GM06990 (cell line): ENCODE results near the gene PDLIM4.

Source experiments
- DNase-seq: peaks from one replicate; pipeline ENCODE4 v3.0.0-alpha.2; 2011; ENCODE audit not compliant: insufficient read length; ENCODE audit errors: extremely low read depth
- H3K27me3 ChIP-seq: replicated peaks from 2 replicates; pipeline ENCODE4 v1.6.0; 2011; ENCODE audit warnings: low read length; ENCODE audit not compliant: control insufficient read depth, insufficient read depth
- H3K36me3 ChIP-seq: 2 replicates; pipeline ENCODE4 v1.5.1; 2011; ENCODE audit warnings: low read length; ENCODE audit not compliant: control insufficient read depth, insufficient read depth
- H3K4me3 ChIP-seq: replicated peaks from 2 replicates; pipeline ENCODE4 v1.5.1; 2011; ENCODE audit warnings: low read depth, mild to moderate bottlenecking, control low read depth, low read length
- CTCF ChIP-seq: IDR thresholded peaks from 2 replicates; pipeline ENCODE4 v1.5.1; 2011; ENCODE audit warnings: low read length, control low read depth, mild to moderate bottlenecking, inconsistent platforms; ENCODE audit not compliant: insufficient read depth, poor library complexity, severe bottlenecking

Gene PDLIM4

GRCh38 chr5:132211787-132212186, 45.7 kb upstream of the PDLIM4 start:
- H3K36me3 ChIP-seq, result no peaks in the 10 kb centered on the region
- H3K4me3 ChIP-seq, result no peak overlapping the region
- H3K27me3 ChIP-seq, result no peaks in the 10 kb centered on the region; the same call in 1 of the 2 replicates
- no peak for TF ChIP-seq CTCF
- no peak for DNase-seq

DNA sequence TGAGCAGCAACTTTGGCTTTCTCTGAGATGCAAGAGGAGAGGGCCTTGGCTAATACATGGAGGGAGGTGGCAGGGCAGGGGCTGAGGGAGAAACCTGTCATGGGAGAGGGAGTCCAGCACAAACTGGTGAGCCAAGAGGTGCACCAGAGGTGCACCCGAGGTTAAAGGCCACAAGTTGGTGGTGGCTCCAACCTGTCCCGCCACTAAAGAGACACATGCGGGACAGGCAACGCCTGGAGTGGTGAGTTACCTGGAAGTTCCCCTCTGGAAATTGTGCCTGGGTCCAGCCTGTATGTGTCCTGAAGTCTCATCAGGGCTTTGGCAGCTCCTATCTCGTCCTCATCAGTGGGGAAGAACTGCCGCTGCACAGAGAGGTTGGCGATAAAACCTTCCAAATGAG, 43.8 kb upstream of the PDLIM4 start:
- no peak for TF ChIP-seq CTCF
- Histone ChIP-seq H3K27me3 (no peaks in the 10 kb centered on the region), H3K36me3 (no peaks in the 10 kb centered on the region), H3K4me3 (no peak overlapping the region)
- DNase-seq, result no peak

GRCh38 chr5:132214491-132214890, 43.0 kb upstream of the PDLIM4 start:
- no peaks in the 10 kb centered on the region for H3K27me3 ChIP-seq
- no peak for DNase-seq
- TF ChIP-seq CTCF, result no peak
- no peaks in the 10 kb centered on the region for H3K36me3 ChIP-seq
- no peak overlapping the region for H3K4me3 ChIP-seq

- H3K36me3 ChIP-seq, result no peaks in the 10 kb centered on the region
- no peaks in the 10 kb centered on the region; the same call in 1 of the 2 replicates for H3K27me3 ChIP-seq
- TF ChIP-seq CTCF, result no peak
- no peak overlapping the region for H3K4me3 ChIP-seq
- DNase-seq, result no peak
These were observed 42.2 kb upstream of the PDLIM4 start for GRCh38 chr5:132215329-132215728.

DNA sequence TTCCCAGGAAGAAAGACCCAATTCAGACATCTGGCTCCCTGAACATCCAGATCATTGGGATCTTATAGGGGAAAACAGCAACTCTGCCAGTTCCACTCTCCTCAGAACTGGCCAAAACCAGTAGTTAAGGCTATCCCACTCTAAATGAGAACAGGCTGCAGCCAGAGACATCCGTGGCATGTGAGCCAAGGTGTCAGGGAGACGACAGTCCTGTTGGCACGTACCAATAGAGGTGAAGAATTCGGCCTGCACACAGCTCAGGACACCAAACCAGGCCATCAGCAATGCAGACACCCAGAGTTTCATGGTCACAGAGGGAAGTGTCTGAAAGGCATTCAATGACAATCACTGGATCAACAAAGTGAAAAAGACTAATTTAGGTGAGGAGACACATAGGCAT, 39.2 kb upstream of the PDLIM4 start:
- no peak for TF ChIP-seq CTCF
- Histone ChIP-seq H3K27me3 (no peaks in the 10 kb centered on the region; the same call in 1 of the 2 replicates), H3K36me3 (no peaks in the 10 kb centered on the region), H3K4me3 (no peak overlapping the region)
- no peak for DNase-seq

DNA sequence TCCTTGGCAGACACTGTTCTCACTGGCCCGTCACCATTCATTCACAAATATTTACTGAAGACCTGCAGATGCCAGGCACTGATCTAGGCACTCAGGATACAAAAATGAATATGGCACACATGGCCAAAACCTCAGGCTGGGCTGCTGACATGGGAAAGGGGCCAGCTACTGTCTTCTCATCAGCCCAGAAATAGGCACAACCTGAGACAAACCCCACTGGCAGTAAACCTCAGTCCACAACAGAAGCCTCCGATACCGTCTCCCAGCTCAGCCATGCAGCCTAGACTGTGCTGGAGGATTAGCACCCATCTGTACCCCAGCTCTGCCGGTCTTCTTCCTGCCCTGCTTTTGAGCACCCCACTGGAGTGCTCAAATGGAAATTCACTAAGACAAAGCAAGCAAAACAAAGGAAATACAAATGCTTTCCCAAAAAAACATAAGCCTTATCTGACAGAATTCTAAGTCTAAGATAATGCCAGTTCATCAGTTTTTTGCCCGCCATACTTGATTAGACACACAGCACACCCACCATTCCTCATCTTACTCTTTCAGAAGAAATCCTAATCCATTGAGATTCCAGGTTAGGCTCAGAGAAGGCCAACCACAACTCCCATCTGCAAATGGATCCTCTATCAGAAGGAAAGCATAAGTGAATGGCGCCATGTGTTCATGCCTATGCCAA, 38.1 kb upstream of the PDLIM4 start:
- H3K36me3 ChIP-seq, result no peaks in the 10 kb centered on the region
- no peaks in the 10 kb centered on the region; the same call in 1 of the 2 replicates for H3K27me3 ChIP-seq
- TF ChIP-seq CTCF, result no peak
- H3K4me3 ChIP-seq, result no peak overlapping the region
- DNase-seq, result no peak
